ENCODE data around the gene GPRIN2. TPM values are rescaled to one million over a fixed set of nuclear protein-coding genes. Genes with fewer than 3 reads are reported as not detected.

GPRIN2 gene
- total RNA-seq, 1 experiment from 2014 or later, result 10.5 TPM

GRCh38 chr10:46526682-46527038 is 29.8 kb downstream of the GPRIN2 start:
- Histone ChIP-seq H3K4ac (ENCODE audit: low read depth, low read length) (no peak overlapping the region), H4K20me1 (ENCODE audit: control insufficient read depth, insufficient read depth, insufficient read length) (no peaks in the 10 kb centered on the region), H2AK5ac (ENCODE audit: insufficient read length, low read length) (no peak overlapping the region), H2BK15ac (ENCODE audit: low read depth, low read length) (no peak overlapping the region), H3K79me2 (ENCODE audit: insufficient read depth, low read length) (no peaks in the 10 kb centered on the region), H3K18ac (ENCODE audit: insufficient read length, low read depth, low read length) (no peak overlapping the region), H3K23ac (ENCODE audit: insufficient read length, low read depth, low read length) (no peak overlapping the region), H4K5ac (ENCODE audit: insufficient read length, low read depth, low read length) (no peak overlapping the region), H2BK120ac (ENCODE audit: low read depth, low read length, poor library complexity, severe bottlenecking) (no peak overlapping the region), H3K4me2 (ENCODE audit: insufficient read depth, insufficient read length, low read length) (no peak overlapping the region), H3K56ac (ENCODE audit: insufficient read length, low read depth, low read length) (no peak overlapping the region), H2BK20ac (ENCODE audit: low read depth, low read length, poor library complexity, severe bottlenecking) (no peak overlapping the region), H4K91ac (ENCODE audit: insufficient read length, low read depth, low read length) (no peak overlapping the region), H3K4me1 (ENCODE audit: insufficient read depth, low read length) (no peaks in the 10 kb centered on the region), H3K9ac (ENCODE audit: extremely low read depth, insufficient read length, low read length) (no peak overlapping the region), H3T11ph (ENCODE audit: low read length) (no peak overlapping the region), H2BK5ac (ENCODE audit: insufficient read length, low read length) (no peak overlapping the region), H3K14ac (ENCODE audit: insufficient read depth, low read length) (no peak overlapping the region), H3K9me3 (ENCODE audit: control insufficient read depth, low read depth, low read length) (no peaks in the 10 kb centered on the region), H2AFZ (ENCODE audit: low read length) (no peak overlapping the region), H3K27ac (ENCODE audit: insufficient read length, low read depth, low read length) (no peak overlapping the region), H3K27me3 (ENCODE audit: insufficient read depth, low read length) (no peaks in the 10 kb centered on the region), H2BK12ac (ENCODE audit: insufficient read length, low read depth, low read length) (no peak overlapping the region), H3K23me2 (ENCODE audit: insufficient read length, low read depth, low read length, poor library complexity, severe bottlenecking) (no peaks in the 10 kb centered on the region), H3K79me1 (ENCODE audit: insufficient read depth, low read depth, low read length, poor library complexity, severe bottlenecking) (no peaks in the 10 kb centered on the region), H4K8ac (replicated peaks; ENCODE audit: insufficient read length, low read depth, low read length) (peak overlapping the region; percentile 7)
- TF ChIP-seq CTCF (conservative IDR thresholded peaks at IDR 0.05), result no peak
- no peaks in the 10 kb centered on the region for H3K27me3 Mint-ChIP-seq (ENCODE audit: low read depth)
- no peaks in the 10 kb centered on the region for H3K36me3 Mint-ChIP-seq (ENCODE audit: insufficient read depth in 1 of 3, low read depth in 3 of 3)
- DNase-seq, result no peak
- WGBS (ENCODE audit: extremely low coverage, insufficient read length, low lambda C conversion rate), result no CpG with 5 or more reads among the region's 7 CpGs
- H3K27ac Mint-ChIP-seq, result no peak overlapping the region
- H3K4me1 Mint-ChIP-seq, result no peaks in the 10 kb centered on the region
- no peak overlapping the region for H3K4me3 Mint-ChIP-seq
- no peaks in the 10 kb centered on the region for H3K9me3 Mint-ChIP-seq

All from H9 (cell line).